ENCODE data around the gene PPP2R1B. TPM values are rescaled to one million over a fixed set of nuclear protein-coding genes. Genes with fewer than 3 reads are reported as not detected.
A peak's percentile ranks its signal among the peaks of the same experiment; 100 is the strongest.

PPP2R1B gene
- total RNA-seq, 4 donors from 2014 or later = 22.4 to 39.2 (median 25.3) TPM

DNA sequence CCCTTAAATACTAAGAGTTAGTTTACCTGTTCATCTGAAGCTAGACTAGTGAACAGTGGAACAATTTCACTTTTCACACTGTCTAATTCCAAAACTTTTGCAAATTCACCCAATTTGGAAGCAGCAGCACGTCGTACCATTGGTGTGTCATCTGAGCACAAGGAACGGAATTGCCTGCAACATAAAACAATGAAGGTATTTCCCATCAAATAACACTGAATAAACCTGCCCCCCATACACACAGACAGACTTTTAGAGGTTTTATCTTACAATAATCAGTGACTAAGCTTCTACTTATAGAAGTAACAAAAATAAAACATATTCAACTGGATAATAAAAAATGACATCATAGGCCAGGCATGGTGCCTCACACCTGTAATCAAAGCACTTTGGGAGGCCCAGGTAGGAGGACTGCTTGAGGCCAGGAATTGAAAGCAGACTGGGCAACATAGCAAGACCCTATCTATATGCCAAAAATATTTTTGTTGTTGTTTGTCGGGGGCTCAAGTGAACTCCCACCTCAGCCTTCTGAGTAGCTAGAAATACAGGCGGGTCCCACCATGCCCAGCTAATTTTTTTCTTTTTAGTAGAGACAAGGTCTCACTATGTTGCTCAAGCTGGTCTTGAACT lies 6.3 kb downstream of the PPP2R1B start:
- Histone ChIP-seq H3K9me3 (no peaks in the 10 kb centered on the region), H3K4me3 (replicated peaks in 1 of 3) (no peak overlapping the region), H3K27me3 (no peaks in the 10 kb centered on the region), H3K4me1 (peaks cover 4% of the 10 kb centered on the region in 2 donors), H3K27ac (peak overlapping the region in 1 of 3 donors; percentile 35), H3K36me3 (peaks cover 32 to 37% of the 10 kb centered on the region in 2 donors)
- WGBS, 2 donors = 74 to 85% methylated on average over 5 of the region's 5 CpGs
- intact Hi-C loops (cut with DNase I) = no loop called here
- no peak for TF ChIP-seq POLR2A (IDR thresholded peaks at IDR 0.05)
- TF ChIP-seq, protein P1, sequence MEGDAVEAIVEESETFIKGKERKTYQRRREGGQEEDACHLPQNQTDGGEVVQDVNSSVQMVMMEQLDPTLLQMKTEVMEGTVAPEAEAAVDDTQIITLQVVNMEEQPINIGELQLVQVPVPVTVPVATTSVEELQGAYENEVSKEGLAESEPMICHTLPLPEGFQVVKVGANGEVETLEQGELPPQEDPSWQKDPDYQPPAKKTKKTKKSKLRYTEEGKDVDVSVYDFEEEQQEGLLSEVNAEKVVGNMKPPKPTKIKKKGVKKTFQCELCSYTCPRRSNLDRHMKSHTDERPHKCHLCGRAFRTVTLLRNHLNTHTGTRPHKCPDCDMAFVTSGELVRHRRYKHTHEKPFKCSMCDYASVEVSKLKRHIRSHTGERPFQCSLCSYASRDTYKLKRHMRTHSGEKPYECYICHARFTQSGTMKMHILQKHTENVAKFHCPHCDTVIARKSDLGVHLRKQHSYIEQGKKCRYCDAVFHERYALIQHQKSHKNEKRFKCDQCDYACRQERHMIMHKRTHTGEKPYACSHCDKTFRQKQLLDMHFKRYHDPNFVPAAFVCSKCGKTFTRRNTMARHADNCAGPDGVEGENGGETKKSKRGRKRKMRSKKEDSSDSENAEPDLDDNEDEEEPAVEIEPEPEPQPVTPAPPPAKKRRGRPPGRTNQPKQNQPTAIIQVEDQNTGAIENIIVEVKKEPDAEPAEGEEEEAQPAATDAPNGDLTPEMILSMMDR (IDR thresholded peaks at IDR 0.05) = no peak
- no peak for DNase-seq

DNA sequence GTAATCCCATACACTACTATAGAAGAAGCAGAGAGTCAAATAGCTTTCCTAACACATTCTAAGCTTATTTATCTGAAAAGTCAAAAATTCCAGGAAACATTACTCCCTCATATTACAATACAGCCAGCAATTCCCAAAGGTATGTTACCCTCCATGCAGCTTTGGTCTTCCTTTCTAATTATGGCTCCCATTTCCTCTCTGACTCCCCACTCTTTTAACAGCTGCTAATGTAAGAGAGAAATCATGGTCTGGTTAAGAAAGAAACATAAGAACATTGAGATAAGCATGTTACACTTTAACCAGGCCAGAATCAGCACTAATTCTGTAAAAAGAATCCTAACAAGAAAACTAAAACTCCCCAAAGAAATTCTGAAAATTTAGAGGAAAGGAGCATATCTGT lies 6.8 kb downstream of the PPP2R1B start:
- Histone ChIP-seq H3K4me3 (replicated peaks in 1 of 3) (no peak overlapping the region), H3K4me1 (peaks cover 0 to 4% of the 10 kb centered on the region in 2 donors), H3K9me3 (no peaks in the 10 kb centered on the region), H3K36me3 (peaks cover 37 to 41% of the 10 kb centered on the region in 2 donors), H3K27me3 (no peaks in the 10 kb centered on the region), H3K27ac (peak overlapping the region in 1 of 3 donors; percentile 35)
- TF ChIP-seq, protein P1 (IDR thresholded peaks at IDR 0.05) = no peak
- no peak for TF ChIP-seq POLR2A (IDR thresholded peaks at IDR 0.05)
- DNase-seq = no peak
- intact Hi-C loops (cut with DNase I) = no loop called here

DNA sequence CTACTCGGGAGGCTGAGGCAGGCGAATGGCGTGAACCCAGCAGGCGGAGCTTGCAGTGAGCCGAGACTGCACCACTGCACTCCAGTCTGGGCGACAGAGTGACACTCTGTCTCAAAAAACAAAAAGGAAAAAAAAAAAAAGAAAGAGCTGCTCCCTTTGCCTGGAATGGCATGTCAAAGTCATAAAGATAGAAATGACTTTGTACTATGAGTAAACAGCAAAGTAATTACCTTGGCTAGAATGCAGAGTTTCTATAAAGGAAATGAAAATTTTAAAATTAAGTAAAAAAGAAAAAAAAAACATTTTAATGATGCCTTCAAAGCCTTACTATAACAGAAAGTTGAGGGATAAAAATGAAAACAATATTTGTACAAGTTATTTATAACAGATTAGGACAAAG lies 10.1 kb downstream of the PPP2R1B start:
- intact Hi-C loops (cut with DNase I) = no loop called here
- TF ChIP-seq POLR2A (IDR thresholded peaks at IDR 0.05) = no peak
- TF ChIP-seq, protein P1 (IDR thresholded peaks at IDR 0.05) = no peak
- peaks cover 59 to 63% of the 10 kb centered on the region in 2 donors for H3K36me3 ChIP-seq
- no peaks in the 10 kb centered on the region for H3K4me1 ChIP-seq
- no peak overlapping the region for H3K27ac ChIP-seq
- H3K9me3 ChIP-seq = no peaks in the 10 kb centered on the region
- no peaks in the 10 kb centered on the region for H3K27me3 ChIP-seq
- H3K4me3 ChIP-seq (replicated peaks in 1 of 3) = no peak overlapping the region
- 93 to 96% methylated on average over 6 of the region's 6 CpGs for WGBS, 2 donors
- DNase-seq = no peak

DNA sequence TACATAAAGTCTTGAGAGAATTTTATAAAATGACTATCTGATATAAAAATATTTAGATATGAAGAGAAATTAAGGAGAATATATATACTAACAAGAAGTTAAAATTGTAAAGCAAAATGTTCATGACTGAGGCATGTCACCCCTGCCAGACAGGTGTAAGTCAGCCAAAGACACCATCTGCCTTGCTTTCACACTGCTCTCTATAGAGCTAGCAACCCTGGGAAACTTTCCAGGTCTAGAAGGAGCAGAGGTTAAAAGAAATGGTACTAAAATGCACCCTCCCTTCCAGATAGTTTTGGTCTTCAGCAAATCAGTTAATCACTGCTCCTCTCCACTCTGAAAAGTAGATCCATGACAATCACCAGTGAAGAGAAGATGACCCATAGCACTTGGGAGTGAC lies 16.5 kb downstream of the PPP2R1B start:
- no peak for TF ChIP-seq POLR2A (IDR thresholded peaks at IDR 0.05)
- TF ChIP-seq, protein P1 (IDR thresholded peaks at IDR 0.05) = no peak
- H3K4me3 ChIP-seq (replicated peaks in 1 of 3) = no peak overlapping the region
- DNase-seq = no peak
- no peak overlapping the region for H3K27ac ChIP-seq
- no peaks in the 10 kb centered on the region for H3K27me3 ChIP-seq
- peaks cover 32 to 43% of the 10 kb centered on the region in 2 donors for H3K36me3 ChIP-seq
- intact Hi-C loops (cut with DNase I) = no loop called here
- peaks cover 0 to 16% of the 10 kb centered on the region in 2 donors for H3K4me1 ChIP-seq
- H3K9me3 ChIP-seq = no peaks in the 10 kb centered on the region

DNA sequence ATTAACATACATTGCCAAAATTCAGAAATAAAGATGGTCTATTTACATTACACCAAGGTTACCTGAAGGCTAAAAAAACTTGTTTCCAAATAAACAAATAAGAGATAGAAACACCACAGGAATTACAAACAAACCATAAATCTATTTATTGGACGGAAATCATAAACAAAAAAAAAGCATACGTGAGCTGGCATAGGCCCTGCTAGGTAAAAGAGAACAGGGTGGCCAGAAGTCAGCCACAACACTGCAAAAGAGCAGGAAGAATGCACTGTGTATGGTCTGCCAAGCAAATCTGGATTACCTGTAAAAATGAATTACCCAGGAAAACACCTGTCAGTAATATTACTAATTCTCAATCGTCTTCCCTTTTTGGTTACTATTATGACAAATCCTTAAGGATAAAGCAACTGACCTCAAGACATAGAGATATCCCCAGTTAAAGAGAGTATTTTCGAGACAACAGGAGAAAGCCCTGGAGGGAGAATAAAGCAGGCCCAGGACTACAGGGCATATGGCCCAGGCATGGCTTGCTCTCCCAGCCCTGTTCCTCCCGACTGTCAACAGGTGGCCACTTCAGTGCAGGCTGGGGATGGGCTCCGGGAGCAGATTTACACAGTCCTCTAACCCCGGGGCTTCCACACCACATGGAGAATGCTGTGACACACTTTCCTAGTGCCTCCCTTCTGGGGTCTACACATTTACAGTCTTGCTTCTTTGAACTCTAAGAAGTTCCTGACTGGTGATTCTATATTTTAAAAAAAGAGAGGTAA lies 18.0 kb downstream of the PPP2R1B start:
- no peak for DNase-seq
- no peaks in the 10 kb centered on the region for H3K9me3 ChIP-seq
- no peaks in the 10 kb centered on the region for H3K27me3 ChIP-seq
- intact Hi-C loops (cut with DNase I) = no loop called here
- no peak overlapping the region for H3K4me3 ChIP-seq (replicated peaks in 1 of 3)
- WGBS, 2 donors = 81 to 89% methylated on average over 7 of the region's 7 CpGs
- no peak overlapping the region for H3K27ac ChIP-seq
- H3K36me3 ChIP-seq = peaks cover 32 to 42% of the 10 kb centered on the region in 2 donors
- TF ChIP-seq, protein P1 (IDR thresholded peaks at IDR 0.05) = no peak
- no peak for TF ChIP-seq POLR2A (IDR thresholded peaks at IDR 0.05)
- H3K4me1 ChIP-seq = peaks cover 0 to 19% of the 10 kb centered on the region in 2 donors
